HEK293 (cell line): ENCODE results near the gene PCDH9.

Source experiments
- CTCF ChIA-PET: fragments of 350-600 bp; formaldehyde crosslinking; extraction: SDS; loops from one replicate; lab custom pipeline; 2021; ENCODE audit warnings: antibody characterized with exemption; lab: Yijun Ruan, JAX
- POLR2A ChIA-PET: fragments of 300-600 bp; formaldehyde crosslinking; extraction: SDS; loops from one replicate; lab custom pipeline; 2020; ENCODE audit warnings: antibody characterized with exemption, inconsistent platforms; lab: Yijun Ruan, JAX
- H3K27ac ChIP-seq: fragments of 200-500 bp; sonication (Bioruptor generic); 2 replicates; pipeline ENCODE4 v1.5.1; 2014; ENCODE audit warnings: low read depth, low read length, control low read depth, inconsistent platforms; ENCODE audit errors: extremely low read depth
- H3K36me3 ChIP-seq, 2 experiments: fragments of 200-500 bp in 1 of 2; sonication (Bioruptor generic) in 1 of 2; 1 replicate in 1 of 2; 2 replicates in 1 of 2; pipeline ENCODE4 v1.5.1; 2014 to 2017; ENCODE audit warnings: inconsistent platforms in 2 of 2, low read length in 2 of 2; ENCODE audit not compliant: control insufficient read depth in 2 of 2, insufficient read depth in 1 of 2
- H3K4me1 ChIP-seq: fragments of 200-500 bp; sonication (Bioruptor generic); 2 replicates; pipeline ENCODE4 v1.5.1; 2014; ENCODE audit warnings: mild to moderate bottlenecking, low read length, inconsistent platforms; ENCODE audit not compliant: control insufficient read depth, insufficient read depth
- H3K4me3 ChIP-seq: 2 replicates; pipeline ENCODE4 v1.5.1; 2011; ENCODE audit warnings: low read depth, mild to moderate bottlenecking, control low read depth, low read length, moderate library complexity
- H3K9me3 ChIP-seq: fragments of 200-500 bp; sonication (Bioruptor generic); 2 replicates; pipeline ENCODE4 v1.5.1; 2014; ENCODE audit warnings: low read depth, low read length, inconsistent platforms; ENCODE audit not compliant: control insufficient read depth, insufficient read depth
- BCL11B ChIP-seq: fragments of 450-650 bp; formaldehyde crosslinking; IDR thresholded peaks from 2 replicates; pipeline ENCODE4 v1.5.1; 2016; ENCODE audit warnings: low read depth, missing biosample characterization, missing genetic modification characterization
- HOXC10 ChIP-seq: sonication (generic); formaldehyde crosslinking; IDR thresholded peaks from 2 replicates; pipeline ENCODE4 v1.8.1; 2023; ENCODE audit warnings: mild to moderate bottlenecking, missing genetic modification reagents
- KLF8 ChIP-seq: fragments of 450-650 bp; formaldehyde crosslinking; IDR thresholded peaks from 2 replicates; pipeline ENCODE4 v1.5.1; 2016; ENCODE audit warnings: missing biosample characterization, missing genetic modification characterization
- PRDM1 ChIP-seq: fragments of 450-650 bp; formaldehyde crosslinking; IDR thresholded peaks from 2 replicates; pipeline ENCODE4; 2016; ENCODE audit warnings: missing biosample characterization, missing genetic modification characterization
- TCF7L2 ChIP-seq: IDR thresholded peaks from 2 replicates; pipeline ENCODE4 v1.6.1; 2011; ENCODE audit warnings: low read depth, mild to moderate bottlenecking, inconsistent platforms, low read length, moderate library complexity, borderline replicate concordance
- ZBTB17 ChIP-seq: fragments of 450-650 bp; formaldehyde crosslinking; IDR thresholded peaks from 2 replicates; pipeline ENCODE4 v1.5.1; 2016; ENCODE audit warnings: missing biosample characterization, missing genetic modification characterization
- ZBTB7A ChIP-seq: fragments of 450-650 bp; formaldehyde crosslinking; IDR thresholded peaks from 2 replicates; pipeline ENCODE4 v1.5.1; 2016; ENCODE audit warnings: low read depth, missing biosample characterization, missing genetic modification characterization
- ZNF112 ChIP-seq: fragments of 450-650 bp; formaldehyde crosslinking; IDR thresholded peaks from 2 replicates; pipeline ENCODE4 v1.5.0; 2017; ENCODE audit warnings: missing biosample characterization, missing genetic modification characterization
- ZNF202 ChIP-seq: fragments of 450-650 bp; formaldehyde crosslinking; IDR thresholded peaks from 2 replicates; pipeline ENCODE4 v1.5.1; 2016; ENCODE audit warnings: missing biosample characterization, missing genetic modification characterization, borderline replicate concordance
- ZNF24 ChIP-seq: fragments of 450-650 bp; formaldehyde crosslinking; IDR thresholded peaks from 2 replicates; pipeline ENCODE4 v1.5.1; 2016; ENCODE audit warnings: missing biosample characterization, missing genetic modification characterization
- ZNF37A ChIP-seq: fragments of 450-650 bp; IDR thresholded peaks from 2 replicates; pipeline ENCODE4 v1.5.1; 2018; ENCODE audit warnings: missing biosample characterization, missing genetic modification characterization
- ZNF404 ChIP-seq: fragments of 450-650 bp; formaldehyde crosslinking; IDR thresholded peaks from 2 replicates; pipeline ENCODE4 v1.5.1; 2017; ENCODE audit warnings: missing biosample characterization, missing genetic modification characterization
- ZNF624 ChIP-seq: fragments of 450-650 bp; formaldehyde crosslinking; IDR thresholded peaks from 2 replicates; pipeline ENCODE4 v1.5.1; 2017; ENCODE audit warnings: missing biosample characterization, missing genetic modification characterization
- ZNF768 ChIP-seq: fragments of 450-650 bp; formaldehyde crosslinking; IDR thresholded peaks from 2 replicates; pipeline ENCODE4 v1.5.1; 2018; ENCODE audit warnings: missing biosample characterization, mild to moderate bottlenecking, missing genetic modification characterization
- ZNF843 ChIP-seq: fragments of 450-650 bp; formaldehyde crosslinking; IDR thresholded peaks from 2 replicates; pipeline ENCODE4 v1.5.1; 2016; ENCODE audit warnings: missing biosample characterization, missing genetic modification characterization
- ZXDB ChIP-seq: fragments of 450-650 bp; formaldehyde crosslinking; IDR thresholded peaks from 2 replicates; pipeline ENCODE4 v1.5.1; 2016; ENCODE audit warnings: missing biosample characterization, missing genetic modification characterization
- TF ChIP-seq, protein P1 (sequence below): fragments of 450-650 bp; formaldehyde crosslinking; IDR thresholded peaks from 2 replicates; pipeline ENCODE4 v1.5.1; 2016; ENCODE audit warnings: missing biosample characterization, missing genetic modification characterization
- TF ChIP-seq, protein P2 (sequence below): fragments of 450-650 bp; formaldehyde crosslinking; IDR thresholded peaks from 2 replicates; pipeline ENCODE4 v1.5.1; 2017; ENCODE audit warnings: missing biosample characterization, mild to moderate bottlenecking, missing genetic modification characterization, moderate library complexity
- TF ChIP-seq, protein P3 (sequence below): fragments of 450-650 bp; formaldehyde crosslinking; IDR thresholded peaks from 2 replicates; pipeline ENCODE4 v1.5.1; 2016; ENCODE audit warnings: missing biosample characterization, missing genetic modification characterization, low read depth
- TF ChIP-seq, protein P4 (sequence below): fragments of 450-650 bp; IDR thresholded peaks from 2 replicates; pipeline ENCODE4 v1.5.1; 2018; ENCODE audit warnings: missing biosample characterization, missing genetic modification characterization
- TF ChIP-seq, protein P5 (sequence below): fragments of 450-650 bp; formaldehyde crosslinking; IDR thresholded peaks from 2 replicates; pipeline ENCODE4 v1.5.1; 2016; ENCODE audit warnings: missing biosample characterization, missing genetic modification characterization, borderline replicate concordance
- TF ChIP-seq, protein P6 (sequence below): fragments of 450-650 bp; formaldehyde crosslinking; IDR thresholded peaks from 2 replicates; pipeline ENCODE4 v1.5.1; 2016; ENCODE audit warnings: missing biosample characterization, missing genetic modification characterization
- TF ChIP-seq, protein P7 (sequence below): fragments of 450-650 bp; formaldehyde crosslinking; IDR thresholded peaks from 2 replicates; pipeline ENCODE4 v1.5.1; 2016; ENCODE audit warnings: missing biosample characterization, missing genetic modification characterization

The PCDH9 gene

DNA sequence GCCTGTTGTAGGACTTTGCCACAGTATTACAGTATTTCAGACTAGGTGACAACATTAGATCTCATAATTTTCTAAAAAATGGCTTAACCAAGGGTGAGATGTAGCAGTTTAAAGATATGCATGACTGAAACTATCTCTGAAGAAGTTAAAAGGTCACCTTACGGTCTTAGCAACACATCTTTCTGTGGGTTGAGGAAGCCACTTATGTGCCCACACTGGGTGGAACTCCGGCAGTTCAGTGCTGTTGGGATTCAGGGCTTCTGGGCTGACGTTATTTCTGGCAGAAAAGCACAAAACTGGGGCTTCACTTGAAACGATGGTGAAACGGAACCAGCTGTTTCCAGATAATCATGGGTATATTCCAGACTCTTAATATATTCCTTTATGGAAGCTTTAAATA lies 697.3 kb downstream of the PCDH9 start (continued):
- TF ChIP-seq, protein P1, sequence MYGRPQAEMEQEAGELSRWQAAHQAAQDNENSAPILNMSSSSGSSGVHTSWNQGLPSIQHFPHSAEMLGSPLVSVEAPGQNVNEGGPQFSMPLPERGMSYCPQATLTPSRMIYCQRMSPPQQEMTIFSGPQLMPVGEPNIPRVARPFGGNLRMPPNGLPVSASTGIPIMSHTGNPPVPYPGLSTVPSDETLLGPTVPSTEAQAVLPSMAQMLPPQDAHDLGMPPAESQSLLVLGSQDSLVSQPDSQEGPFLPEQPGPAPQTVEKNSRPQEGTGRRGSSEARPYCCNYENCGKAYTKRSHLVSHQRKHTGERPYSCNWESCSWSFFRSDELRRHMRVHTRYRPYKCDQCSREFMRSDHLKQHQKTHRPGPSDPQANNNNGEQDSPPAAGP, result no peak
- TF ChIP-seq, protein P2, sequence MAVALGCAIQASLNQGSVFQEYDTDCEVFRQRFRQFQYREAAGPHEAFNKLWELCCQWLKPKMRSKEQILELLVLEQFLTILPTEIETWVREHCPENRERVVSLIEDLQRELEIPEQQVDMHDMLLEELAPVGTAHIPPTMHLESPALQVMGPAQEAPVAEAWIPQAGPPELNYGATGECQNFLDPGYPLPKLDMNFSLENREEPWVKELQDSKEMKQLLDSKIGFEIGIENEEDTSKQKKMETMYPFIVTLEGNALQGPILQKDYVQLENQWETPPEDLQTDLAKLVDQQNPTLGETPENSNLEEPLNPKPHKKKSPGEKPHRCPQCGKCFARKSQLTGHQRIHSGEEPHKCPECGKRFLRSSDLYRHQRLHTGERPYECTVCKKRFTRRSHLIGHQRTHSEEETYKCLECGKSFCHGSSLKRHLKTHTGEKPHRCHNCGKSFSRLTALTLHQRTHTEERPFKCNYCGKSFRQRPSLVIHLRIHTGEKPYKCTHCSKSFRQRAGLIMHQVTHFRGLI (tag by site-specific recombination), result no peak
- TF ChIP-seq ZNF843 (tag by site-specific recombination) (no peak), ZNF37A (tag by site-specific recombination) (no peak), ZNF768 (tag by site-specific recombination) (no peak), KLF8 (tag by site-specific recombination) (no peak), ZBTB7A (tag by site-specific recombination) (no peak), TCF7L2 (no peak), HOXC10 (CRISPR knock-in tag) (no peak)
- TF ChIP-seq, protein P3, sequence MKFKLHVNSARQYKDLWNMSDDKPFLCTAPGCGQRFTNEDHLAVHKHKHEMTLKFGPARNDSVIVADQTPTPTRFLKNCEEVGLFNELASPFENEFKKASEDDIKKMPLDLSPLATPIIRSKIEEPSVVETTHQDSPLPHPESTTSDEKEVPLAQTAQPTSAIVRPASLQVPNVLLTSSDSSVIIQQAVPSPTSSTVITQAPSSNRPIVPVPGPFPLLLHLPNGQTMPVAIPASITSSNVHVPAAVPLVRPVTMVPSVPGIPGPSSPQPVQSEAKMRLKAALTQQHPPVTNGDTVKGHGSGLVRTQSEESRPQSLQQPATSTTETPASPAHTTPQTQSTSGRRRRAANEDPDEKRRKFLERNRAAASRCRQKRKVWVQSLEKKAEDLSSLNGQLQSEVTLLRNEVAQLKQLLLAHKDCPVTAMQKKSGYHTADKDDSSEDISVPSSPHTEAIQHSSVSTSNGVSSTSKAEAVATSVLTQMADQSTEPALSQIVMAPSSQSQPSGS (tag by site-specific recombination), result no peak
- TF ChIP-seq, all 188 proteins: peak for 0

DNA sequence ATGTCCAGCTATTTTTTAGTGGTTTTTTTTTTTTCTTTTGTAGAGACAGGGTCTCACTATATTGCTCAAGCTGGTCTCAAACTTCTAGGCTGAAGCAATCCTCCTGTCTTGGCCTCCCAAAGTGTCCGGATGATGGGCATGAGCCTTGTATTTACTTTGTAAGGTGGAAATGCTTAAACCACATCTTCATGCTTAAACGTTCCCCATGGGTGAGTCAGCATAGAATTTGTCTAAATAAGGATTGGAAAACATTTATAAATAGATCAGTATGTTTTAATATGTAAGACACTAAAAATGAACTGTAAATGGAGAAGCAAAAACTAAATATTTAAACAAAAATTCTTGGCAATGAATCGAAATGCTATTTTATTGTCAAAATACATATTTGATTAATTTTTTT lies 698.0 kb downstream of the PCDH9 start:
- Histone ChIP-seq H3K9me3 (no peaks in the 10 kb centered on the region), H3K27ac (no peak overlapping the region), H3K36me3 (no peaks in the 10 kb centered on the region), H3K4me1 (no peaks in the 10 kb centered on the region), H3K4me3 (no peak overlapping the region)
- CTCF ChIA-PET, result no interaction called here
- POLR2A ChIA-PET, result no interaction called here
- TF ChIP-seq PRDM1 (tag by site-specific recombination) (no peak), ZNF24 (tag by site-specific recombination) (no peak), ZNF202 (tag by site-specific recombination) (no peak), ZNF404 (tag by site-specific recombination) (no peak), ZNF843 (tag by site-specific recombination) (no peak), ZNF768 (tag by site-specific recombination) (no peak), ZNF624 (tag by site-specific recombination) (no peak), ZXDB (no peak), BCL11B (no peak), ZBTB17 (tag by site-specific recombination) (no peak), ZNF112 (tag by site-specific recombination) (no peak)
- TF ChIP-seq, protein P4, sequence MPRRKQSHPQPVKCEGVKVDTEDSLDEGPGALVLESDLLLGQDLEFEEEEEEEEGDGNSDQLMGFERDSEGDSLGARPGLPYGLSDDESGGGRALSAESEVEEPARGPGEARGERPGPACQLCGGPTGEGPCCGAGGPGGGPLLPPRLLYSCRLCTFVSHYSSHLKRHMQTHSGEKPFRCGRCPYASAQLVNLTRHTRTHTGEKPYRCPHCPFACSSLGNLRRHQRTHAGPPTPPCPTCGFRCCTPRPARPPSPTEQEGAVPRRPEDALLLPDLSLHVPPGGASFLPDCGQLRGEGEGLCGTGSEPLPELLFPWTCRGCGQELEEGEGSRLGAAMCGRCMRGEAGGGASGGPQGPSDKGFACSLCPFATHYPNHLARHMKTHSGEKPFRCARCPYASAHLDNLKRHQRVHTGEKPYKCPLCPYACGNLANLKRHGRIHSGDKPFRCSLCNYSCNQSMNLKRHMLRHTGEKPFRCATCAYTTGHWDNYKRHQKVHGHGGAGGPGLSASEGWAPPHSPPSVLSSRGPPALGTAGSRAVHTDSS (tag by site-specific recombination), result no peak
- TF ChIP-seq, protein P5, sequence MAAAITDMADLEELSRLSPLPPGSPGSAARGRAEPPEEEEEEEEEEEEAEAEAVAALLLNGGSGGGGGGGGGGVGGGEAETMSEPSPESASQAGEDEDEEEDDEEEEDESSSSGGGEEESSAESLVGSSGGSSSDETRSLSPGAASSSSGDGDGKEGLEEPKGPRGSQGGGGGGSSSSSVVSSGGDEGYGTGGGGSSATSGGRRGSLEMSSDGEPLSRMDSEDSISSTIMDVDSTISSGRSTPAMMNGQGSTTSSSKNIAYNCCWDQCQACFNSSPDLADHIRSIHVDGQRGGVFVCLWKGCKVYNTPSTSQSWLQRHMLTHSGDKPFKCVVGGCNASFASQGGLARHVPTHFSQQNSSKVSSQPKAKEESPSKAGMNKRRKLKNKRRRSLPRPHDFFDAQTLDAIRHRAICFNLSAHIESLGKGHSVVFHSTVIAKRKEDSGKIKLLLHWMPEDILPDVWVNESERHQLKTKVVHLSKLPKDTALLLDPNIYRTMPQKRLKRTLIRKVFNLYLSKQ (tag by site-specific recombination), result no peak
- TF ChIP-seq, protein P6, sequence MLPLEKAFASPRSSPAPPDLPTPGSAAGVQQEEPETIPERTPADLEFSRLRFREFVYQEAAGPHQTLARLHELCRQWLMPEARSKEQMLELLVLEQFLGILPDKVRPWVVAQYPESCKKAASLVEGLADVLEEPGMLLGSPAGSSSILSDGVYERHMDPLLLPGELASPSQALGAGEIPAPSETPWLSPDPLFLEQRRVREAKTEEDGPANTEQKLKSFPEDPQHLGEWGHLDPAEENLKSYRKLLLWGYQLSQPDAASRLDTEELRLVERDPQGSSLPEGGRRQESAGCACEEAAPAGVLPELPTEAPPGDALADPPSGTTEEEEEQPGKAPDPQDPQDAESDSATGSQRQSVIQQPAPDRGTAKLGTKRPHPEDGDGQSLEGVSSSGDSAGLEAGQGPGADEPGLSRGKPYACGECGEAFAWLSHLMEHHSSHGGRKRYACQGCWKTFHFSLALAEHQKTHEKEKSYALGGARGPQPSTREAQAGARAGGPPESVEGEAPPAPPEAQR, result no peak
- TF ChIP-seq, protein P7, sequence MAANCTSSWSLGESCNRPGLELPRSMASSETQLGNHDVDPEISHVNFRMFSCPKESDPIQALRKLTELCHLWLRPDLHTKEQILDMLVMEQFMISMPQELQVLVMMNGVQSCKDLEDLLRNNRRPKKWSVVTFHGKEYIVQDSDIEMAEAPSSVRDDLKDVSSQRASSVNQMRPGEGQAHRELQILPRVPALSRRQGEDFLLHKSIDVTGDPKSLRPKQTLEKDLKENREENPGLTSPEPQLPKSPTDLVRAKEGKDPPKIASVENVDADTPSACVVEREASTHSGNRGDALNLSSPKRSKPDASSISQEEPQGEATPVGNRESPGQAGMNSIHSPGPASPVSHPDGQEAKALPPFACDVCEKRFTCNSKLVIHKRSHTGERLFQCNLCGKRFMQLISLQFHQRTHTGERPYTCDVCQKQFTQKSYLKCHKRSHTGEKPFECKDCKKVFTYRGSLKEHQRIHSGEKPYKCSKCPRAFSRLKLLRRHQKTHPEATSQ (tag by site-specific recombination), result no peak
